HG03558 (cell line): ENCODE results near the gene IFIT1B.
"Not testable (repeated sequence)": the region's sequence is repeated elsewhere in the genome, so short reads cannot be mapped to it uniquely, and the experiment has no call there.

Source experiments
- ATAC-seq: cut with Tn5 transposase; IDR thresholded peaks from one replicate; pipeline ENCODE4 v1.9.1; 2021; ENCODE audit warnings: moderate number of reproducible peaks; ENCODE audit not compliant: unreplicated experiment; ENCODE audit errors: extremely low read depth

Gene IFIT1B

DNA sequence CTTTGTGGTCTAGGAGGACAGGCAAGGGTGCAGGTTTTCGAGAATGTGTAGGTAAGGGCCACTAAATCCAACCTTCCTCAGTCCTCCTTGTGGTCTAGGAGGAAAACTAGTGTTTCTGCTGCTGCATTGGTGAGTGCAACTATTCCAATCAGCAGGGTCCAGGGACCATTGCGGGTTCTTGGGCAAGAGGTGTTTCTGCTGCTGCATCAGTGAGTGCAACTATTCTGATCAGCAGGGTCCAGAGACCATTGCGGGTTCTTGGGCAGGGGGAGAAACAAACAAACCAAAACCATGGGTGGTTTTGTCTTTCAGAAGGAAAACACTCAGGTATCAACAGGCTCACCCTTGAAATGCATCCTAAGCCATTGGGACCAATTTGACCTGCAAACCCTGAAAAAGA is 29.9 kb downstream of the IFIT1B start:
- ATAC-seq, result not testable (repeated sequence)

- ATAC-seq, result not testable (repeated sequence)
These were observed 31.4 kb downstream of the IFIT1B start for GRCh38 chr10:89409282-89409681.

DNA sequence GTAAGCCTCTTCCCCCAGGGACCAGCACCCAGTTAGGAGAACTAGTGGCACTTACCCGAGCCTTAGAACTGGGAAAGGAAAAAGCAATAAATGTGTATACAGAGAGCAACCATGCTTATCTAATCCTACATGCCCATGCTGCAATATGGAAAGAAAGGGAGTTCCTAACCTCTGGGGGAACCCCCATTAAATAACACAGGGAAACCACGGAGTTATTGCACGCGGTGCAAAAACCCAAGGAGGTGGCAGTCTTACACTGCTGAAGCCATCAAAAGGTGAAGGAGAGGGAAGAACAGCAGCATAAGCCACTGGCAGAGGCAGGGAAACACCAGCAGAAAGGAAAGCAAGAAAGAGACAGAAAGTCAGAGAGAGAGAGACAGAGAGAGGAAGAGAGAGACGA is 32.7 kb downstream of the IFIT1B start:
- not testable (repeated sequence) for ATAC-seq

- ATAC-seq, result not testable (repeated sequence)
These were observed 33.3 kb downstream of the IFIT1B start for GRCh38 chr10:89411135-89411534.

GRCh38 chr10:89412276-89412675 is 34.4 kb downstream of the IFIT1B start:
- not testable (repeated sequence) for ATAC-seq

GRCh38 chr10:89413398-89413912 is 35.6 kb downstream of the IFIT1B start:
- no peak for ATAC-seq

DNA sequence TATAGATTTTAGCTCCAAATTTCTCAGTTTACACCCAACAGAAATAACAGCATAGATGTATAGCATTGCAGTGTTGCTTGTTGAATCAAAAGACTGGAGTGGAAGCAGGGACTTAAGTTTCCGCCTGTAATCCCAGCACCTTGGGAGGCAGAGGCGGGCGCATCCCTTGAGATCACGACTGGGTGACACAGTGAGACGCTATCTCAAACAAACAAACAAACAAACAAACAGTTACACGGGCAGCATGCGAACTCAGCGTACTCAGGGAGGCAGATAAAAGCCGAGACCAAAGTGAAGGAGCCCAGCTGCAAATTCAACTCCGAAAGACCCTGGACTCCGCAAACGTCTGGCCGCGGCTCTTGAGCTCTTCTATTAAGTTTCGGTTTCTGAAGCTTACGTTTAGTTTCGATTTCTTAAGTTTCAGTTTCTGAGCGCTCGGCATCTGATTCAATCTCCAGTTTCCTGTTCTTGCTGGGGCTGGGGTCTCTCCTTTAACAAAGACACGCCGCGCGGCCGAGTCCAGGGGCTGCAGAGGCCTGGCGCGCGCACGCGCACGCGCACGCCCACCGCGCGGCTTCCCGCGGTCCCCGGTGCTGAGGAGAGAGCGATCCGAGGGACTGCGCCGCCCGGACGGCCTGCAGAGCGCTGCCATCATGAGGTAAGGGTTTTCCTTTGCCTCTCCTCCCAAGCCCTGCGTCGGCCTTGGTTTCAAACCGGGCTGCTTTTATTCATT is 36.5 kb downstream of the IFIT1B start, which contains the start of gene IFIT5:
IFIT5 (plus strand) TSS at position 423 of the 733 bp plus-strand sequence; CDS start at position 654, 231 bp downstream.
- ATAC-seq, result peak; percentile 55

- ATAC-seq, result peak; percentile 12
These were observed 37.3 kb downstream of the IFIT1B start for GRCh38 chr10:89414879-89415821.

- ATAC-seq, result no peak
These were observed 38.6 kb downstream of the IFIT1B start for GRCh38 chr10:89416465-89416864.

GRCh38 chr10:89419548-89419947 is 41.7 kb downstream of the IFIT1B start:
- no peak for ATAC-seq

DNA sequence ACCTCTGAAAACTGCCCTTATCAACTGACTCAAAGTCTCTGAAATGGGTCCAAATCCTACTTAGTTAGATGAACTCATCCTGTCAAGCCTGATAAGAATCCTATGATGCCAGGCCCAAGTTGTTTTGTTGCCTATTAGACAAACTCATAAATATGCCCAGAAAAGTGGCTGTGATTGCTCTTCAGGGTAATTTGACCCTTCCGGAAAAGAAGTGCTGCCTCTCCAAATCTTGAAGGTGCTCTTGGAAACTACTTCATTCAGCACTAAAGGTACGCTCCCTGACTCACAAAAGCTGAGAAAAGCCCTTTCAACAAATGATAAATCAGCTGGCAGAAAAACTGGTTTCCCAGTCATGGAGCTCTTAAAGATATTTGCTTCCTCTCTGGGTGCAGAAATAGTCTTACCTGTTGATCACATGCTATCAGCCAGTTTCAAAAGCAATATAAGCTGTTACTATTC is 43.2 kb downstream of the IFIT1B start:
- no peak for ATAC-seq

- no peak for ATAC-seq
These were observed 47.1 kb downstream of the IFIT1B start for GRCh38 chr10:89425000-89425399.

DNA sequence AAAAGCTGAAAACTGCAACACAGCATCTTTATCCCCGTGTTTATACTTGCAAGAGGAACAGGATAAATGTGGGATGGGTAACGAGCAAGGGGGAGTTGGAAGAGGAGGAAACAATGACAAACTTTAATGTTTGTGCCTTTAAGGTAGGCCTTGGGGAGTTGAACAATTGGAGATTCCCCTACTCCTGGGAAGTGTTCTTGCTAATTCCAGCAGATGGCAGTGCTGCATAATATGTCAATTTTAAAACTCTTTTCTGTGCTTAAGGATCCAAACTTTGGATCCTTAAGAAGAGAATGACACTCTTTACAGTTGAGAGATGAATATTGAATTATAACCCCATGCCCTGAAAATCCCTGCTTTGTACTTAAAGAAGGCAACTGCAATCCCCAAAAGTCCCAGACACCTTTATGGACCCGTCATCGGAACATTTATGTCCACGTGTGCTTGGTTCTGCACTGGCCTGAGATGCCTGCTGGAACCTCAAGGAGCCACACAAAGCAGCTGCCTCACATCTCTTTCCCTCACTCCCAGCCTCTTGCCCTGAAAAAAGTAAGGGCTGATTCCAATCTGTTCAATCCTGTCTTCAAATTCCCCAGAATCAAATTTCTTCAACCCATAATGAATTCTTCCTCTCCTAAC is 48.5 kb downstream of the IFIT1B start:
- no peak for ATAC-seq

GRCh38 chr10:89427629-89428028 is 49.8 kb downstream of the IFIT1B start:
- no peak for ATAC-seq

GRCh38 chr10:89428877-89429276 is 51.0 kb downstream of the IFIT1B start:
- ATAC-seq, result no peak

DNA sequence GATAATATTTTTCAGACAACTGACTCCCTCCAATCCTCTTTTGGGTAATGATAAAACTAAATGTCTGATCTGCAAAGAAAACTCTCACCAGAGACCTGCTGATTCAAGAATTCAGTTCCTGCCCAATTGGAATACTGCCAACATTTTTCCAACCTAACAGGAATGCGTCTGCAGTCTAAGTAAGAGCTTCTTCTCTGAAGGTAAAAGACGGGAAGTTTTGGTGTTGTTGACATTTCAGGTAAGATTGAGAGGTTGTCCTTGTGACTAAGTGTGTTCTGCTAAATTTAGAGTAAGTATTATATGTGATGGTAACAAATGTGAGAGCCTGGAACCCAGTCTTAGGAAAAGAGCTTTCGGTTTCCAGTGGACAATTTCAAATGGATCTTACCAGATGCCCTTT is 54.1 kb downstream of the IFIT1B start:
- no peak for ATAC-seq
